ENCODE measurements around the gene TBC1D24.

TBC1D24 gene

DNA sequence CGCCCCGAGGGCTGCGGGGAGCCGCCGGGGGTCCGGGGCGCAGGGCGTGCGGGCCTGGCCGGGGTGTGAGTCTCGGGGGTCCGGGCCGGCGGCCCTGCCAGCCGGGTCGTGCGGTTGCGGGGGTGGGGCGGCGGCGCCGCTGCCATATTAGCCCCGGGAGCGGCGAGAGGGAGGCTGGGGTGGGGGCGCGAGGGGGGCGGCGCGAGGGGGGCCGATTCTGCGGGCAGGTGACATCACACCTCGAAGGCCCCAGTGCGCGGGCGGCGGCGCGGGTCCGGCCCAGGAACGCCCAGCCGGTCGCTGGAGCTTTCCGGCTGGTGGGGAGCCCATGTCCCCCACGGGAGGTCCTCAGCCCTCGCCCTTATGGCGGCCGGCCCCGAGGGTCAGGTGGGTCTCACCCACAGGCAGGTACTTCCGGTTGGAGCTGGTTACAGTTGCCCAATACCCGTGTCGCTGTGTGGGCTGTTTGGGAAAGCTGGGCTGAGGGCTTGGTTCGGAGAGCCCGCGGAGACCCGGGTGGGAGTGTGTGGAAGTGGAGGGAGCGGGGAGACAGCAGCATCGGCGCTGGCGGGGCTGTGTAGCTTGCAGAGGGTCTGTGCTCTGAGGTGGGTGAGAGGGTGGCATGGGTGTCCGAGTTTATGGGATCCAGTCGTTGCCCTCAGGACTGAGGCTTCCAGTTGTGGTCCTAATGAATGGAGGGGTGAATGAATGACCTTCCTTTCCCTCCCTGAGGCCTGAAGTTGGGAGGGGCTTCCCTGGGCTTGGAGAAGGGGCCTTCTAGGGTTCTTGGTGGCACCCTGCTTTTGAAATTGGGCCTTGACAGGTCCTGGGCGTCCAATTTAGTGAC is 39.6 kb downstream of the TBC1D24 start:
- CTCF ChIA-PET = interaction anchor here (1.1 to 2.6 kb wide), 4 partner anchors 11 to 263 kb away, joined by 3 to 18 read pairs (median 3); partner anchors contain the start of gene ECI1
- peak overlapping the region; percentile 83 for H3K4me3 ChIP-seq (ENCODE audit: low read depth, low read length)
- TF ChIP-seq, protein P1, sequence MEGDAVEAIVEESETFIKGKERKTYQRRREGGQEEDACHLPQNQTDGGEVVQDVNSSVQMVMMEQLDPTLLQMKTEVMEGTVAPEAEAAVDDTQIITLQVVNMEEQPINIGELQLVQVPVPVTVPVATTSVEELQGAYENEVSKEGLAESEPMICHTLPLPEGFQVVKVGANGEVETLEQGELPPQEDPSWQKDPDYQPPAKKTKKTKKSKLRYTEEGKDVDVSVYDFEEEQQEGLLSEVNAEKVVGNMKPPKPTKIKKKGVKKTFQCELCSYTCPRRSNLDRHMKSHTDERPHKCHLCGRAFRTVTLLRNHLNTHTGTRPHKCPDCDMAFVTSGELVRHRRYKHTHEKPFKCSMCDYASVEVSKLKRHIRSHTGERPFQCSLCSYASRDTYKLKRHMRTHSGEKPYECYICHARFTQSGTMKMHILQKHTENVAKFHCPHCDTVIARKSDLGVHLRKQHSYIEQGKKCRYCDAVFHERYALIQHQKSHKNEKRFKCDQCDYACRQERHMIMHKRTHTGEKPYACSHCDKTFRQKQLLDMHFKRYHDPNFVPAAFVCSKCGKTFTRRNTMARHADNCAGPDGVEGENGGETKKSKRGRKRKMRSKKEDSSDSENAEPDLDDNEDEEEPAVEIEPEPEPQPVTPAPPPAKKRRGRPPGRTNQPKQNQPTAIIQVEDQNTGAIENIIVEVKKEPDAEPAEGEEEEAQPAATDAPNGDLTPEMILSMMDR (IDR thresholded peaks at IDR 0.05; ENCODE audit: insufficient read depth, low read length, missing control alignments) = no peak
- POLR2A ChIA-PET = interaction anchor here (0.9 to 1.1 kb wide), 2 partner anchors 19 to 126 kb away, joined by 3 read pairs; no protein-coding TSS in a partner anchor
- no peak for DNase-seq (ENCODE audit: low read depth, low spot score)

DNA sequence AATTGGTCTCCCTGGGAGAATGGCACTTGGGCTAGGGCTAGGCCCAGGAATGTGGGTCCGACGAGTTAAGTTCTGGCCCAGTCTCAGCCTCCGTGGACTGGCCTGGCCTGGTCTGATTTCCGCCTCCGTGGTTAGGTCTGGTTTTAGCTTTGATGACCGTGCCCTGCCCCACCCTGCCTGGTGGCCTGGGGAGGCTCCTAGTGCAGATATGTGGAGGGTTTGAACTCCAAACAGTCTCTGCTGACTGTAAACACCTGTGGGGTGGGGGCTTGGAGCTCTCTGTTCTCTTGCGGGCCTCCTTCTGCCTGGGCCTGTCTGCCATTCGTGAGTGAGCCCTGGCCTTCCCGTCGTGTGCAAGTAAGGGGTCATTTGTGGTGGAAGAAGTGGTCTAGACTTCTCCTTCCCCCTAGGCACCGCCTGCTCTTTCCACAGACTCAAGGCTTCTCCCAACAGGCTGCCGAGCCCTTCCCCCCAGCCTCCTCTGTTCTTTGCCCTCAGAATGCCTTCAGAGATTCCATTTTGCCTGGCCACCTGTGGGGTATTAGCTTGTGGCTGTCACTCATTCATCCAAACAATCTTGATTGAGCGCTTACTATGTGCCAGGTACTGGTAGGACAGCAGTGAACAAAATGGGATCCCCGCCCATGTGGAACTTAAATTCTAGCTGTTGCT is 40.4 kb downstream of the TBC1D24 start:
- POLR2A ChIA-PET = no interaction called here
- TF ChIP-seq, protein P1 (IDR thresholded peaks at IDR 0.05; ENCODE audit: insufficient read depth, low read length, missing control alignments) = no peak
- peak overlapping the region; percentile 83 for H3K4me3 ChIP-seq (ENCODE audit: low read depth, low read length)
- CTCF ChIA-PET = interaction anchor here (1.0 to 2.6 kb wide), 3 partner anchors 12 to 175 kb away, joined by 3 to 18 read pairs (median 3); partner anchors contain the start of gene ABCA3
- DNase-seq (ENCODE audit: low read depth, low spot score) = no peak

DNA sequence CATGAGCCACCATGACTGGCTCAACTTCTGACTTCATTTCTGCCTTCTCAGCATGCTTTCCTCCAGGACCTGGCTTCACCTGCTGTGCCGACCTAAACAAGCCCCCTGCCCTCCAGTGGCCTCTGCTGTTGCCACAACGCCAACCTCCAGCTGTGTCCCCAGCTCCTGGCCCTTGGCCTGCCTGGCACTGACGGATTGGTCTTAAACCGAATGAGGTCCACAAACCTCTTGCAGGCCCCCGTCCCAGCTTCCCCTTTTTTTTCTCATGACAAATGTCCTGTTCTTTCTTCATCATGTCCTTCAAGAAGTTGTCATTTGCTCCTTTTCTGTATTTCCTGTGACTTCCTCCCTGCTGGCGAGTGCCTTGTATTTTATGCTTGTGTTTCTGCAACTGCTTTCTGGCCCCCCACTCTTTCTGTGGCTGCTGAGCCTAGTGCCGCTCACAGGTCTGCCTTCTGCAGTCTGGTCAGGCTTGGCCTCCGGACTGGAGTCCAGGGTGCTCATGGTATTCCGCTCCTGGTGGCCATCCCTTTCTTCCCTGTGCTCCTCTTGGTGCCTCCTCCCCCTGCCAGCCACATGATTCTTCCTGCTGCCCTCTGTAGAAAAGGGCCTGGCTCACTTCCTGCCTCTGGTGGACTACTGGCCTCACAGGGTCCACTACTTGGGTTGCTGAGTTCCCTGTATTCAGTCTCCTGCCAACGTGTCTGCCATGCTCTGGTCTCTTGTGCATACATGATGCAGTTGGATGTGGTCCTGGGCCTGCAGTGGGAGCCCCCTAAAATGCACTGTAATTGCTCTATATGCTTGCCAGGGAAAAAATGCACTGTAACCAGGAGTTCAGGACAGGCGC is 41.7 kb downstream of the TBC1D24 start:
- CTCF ChIA-PET = interaction anchor here (1.0 kb wide), 1 partner anchor 176 kb away, joined by 3 read pairs; the partner anchor contains the start of gene ABCA3
- H3K4me3 ChIP-seq (ENCODE audit: low read depth, low read length) = no peak overlapping the region; the same call in 1 of the 2 replicates
- TF ChIP-seq, protein P1 (IDR thresholded peaks at IDR 0.05; ENCODE audit: insufficient read depth, low read length, missing control alignments) = no peak
- DNase-seq (ENCODE audit: low read depth, low spot score) = no peak
- POLR2A ChIA-PET = no interaction called here

DNA sequence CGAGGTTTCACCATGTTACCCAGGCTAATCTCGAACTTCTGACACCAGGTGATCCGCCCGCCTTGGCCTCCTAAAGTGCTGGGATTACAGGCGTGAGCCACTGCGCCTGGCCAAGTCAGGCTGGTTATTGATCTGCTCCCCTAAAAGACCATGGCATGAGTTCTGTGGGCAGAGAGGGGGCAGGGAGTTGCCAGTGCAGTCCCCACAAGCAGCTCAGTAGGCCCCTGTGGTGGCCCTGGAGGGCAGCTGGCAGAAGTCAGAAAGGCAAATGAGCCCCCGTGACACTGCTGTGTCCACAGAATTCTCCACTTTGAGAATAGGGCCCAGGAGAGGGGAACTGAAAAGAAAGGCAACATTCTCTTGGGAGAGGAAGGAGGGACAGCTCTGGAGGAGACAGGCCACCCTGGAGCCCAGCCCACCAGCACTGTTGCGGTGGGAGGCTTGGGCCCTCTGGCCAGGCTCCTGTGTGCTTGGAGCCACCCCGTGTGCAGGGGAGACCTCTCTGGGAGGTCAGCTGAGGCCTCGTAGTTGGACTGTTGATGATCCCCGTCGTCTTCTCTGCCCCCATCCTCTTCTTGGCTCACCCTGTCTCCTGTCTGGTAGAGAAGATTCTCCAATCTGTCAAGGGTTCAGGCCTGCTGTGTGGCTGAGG is 43.2 kb downstream of the TBC1D24 start:
- POLR2A ChIA-PET = interaction anchor here (3.5 kb wide), 1 partner anchor 14 kb away, joined by 28 read pairs; the partner anchor contains the start of gene CEMP1
- TF ChIP-seq, protein P1 (IDR thresholded peaks at IDR 0.05; ENCODE audit: insufficient read depth, low read length, missing control alignments) = no peak
- CTCF ChIA-PET = interaction anchor here (1.4 to 2.1 kb wide), 2 partner anchors 11 to 13 kb away, joined by 4 read pairs; partner anchors contain the start of gene CEMP1
- H3K4me3 ChIP-seq (ENCODE audit: low read depth, low read length) = no peak overlapping the region
- DNase-seq (ENCODE audit: low read depth, low spot score) = no peak

DNA sequence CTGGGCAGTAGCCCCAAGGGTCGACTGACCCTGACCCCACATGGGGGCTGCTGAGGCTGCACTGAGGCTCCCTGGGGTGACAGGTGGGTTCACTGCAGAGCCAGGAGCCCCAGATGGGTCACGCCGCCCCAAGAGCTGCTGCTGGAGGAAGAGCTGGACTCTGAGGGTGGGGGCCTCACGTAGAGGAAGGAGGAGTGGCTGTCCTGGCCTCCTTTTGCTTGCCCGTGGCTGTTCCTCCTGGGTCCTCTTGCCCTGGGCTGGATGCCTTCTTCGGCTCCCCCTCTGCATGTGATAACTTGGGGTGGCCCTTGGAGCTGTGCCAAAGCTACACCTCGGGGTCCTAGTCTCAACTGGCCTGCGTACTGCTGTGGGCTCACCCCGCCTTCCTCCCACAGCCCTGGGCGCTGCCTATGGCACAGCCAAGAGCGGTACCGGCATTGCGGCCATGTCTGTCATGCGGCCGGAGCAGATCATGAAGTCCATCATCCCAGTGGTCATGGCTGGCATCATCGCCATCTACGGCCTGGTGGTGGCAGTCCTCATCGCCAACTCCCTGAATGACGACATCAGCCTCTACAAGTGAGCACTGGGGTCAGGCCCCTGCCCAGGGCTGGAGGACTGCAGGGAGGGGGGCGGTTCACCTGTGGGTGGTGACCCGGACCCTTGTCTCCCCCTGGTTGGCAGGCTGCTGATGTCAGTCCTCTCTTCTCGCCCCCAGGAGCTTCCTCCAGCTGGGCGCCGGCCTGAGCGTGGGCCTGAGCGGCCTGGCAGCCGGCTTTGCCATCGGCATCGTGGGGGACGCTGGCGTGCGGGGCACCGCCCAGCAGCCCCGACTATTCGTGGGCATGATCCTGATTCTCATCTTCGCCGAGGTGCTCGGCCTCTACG is 44.1 kb downstream of the TBC1D24 start:
- TF ChIP-seq, protein P1 (IDR thresholded peaks at IDR 0.05; ENCODE audit: insufficient read depth, low read length, missing control alignments) = no peak
- POLR2A ChIA-PET = interaction anchor here (0.9 to 3.5 kb wide), 2 partner anchors 13 to 250 kb away, joined by 4 to 28 read pairs; partner anchors contain the start of gene CEMP1
- H3K4me3 ChIP-seq (ENCODE audit: low read depth, low read length) = no peak overlapping the region
- CTCF ChIA-PET = interaction anchor here (1.4 to 2.1 kb wide), 2 partner anchors 12 kb away, joined by 4 read pairs; partner anchors contain the start of gene CEMP1
- DNase-seq (ENCODE audit: low read depth, low spot score) = no peak

Data from AG04449 (cell line).